ENCODE measurements around the gene GNA14. TPM values are rescaled to one million over a fixed set of nuclear protein-coding genes. Genes with fewer than 3 reads are reported as not detected.

GNA14 gene
- total and polyA plus RNA-seq, 2 of the 8 experiments (the other 6 are each of a cell fraction or from before 2014, with no cell fraction given): 3.4 to 6.3 TPM

GRCh38 chr9:77422969-77423368 lies 225.2 kb downstream of the GNA14 start:
- no peak overlapping the region for H3K4me3 ChIP-seq (ENCODE audit: extremely low read depth in 1 of 4, insufficient read depth in 2 of 4, low read depth in 3 of 4, low read length in 4 of 4)
- no peaks in the 10 kb centered on the region for H3K9me3 ChIP-seq (ENCODE audit: insufficient read depth in 2 of 2, low read depth in 1 of 2, low read length in 1 of 2)
- no peak for TF ChIP-seq CBX5 (IDR thresholded peaks at IDR 0.05; ENCODE audit: low read depth, low read length)
- no peak for TF ChIP-seq PHF8 (conservative IDR thresholded peaks at IDR 0.05; ENCODE audit: low read depth, low read length)
- no peak overlapping the region for H2AK5ac ChIP-seq (ENCODE audit: low read depth, low read length)
- no peak overlapping the region for H3K18ac ChIP-seq (ENCODE audit: extremely low read depth, low read length)
- no peak overlapping the region for H2BK20ac ChIP-seq (ENCODE audit: low read length)
- ChIA-PET CTCF (ENCODE audit: partially characterized antibody) (interaction anchor here (0.6 to 3.2 kb wide), 5 partner anchors 11 to 132 kb away, joined by 3 to 13 read pairs (median 4); no protein-coding TSS in a partner anchor), POLR2A (ENCODE audit: partially characterized antibody) (no interaction called here)
- no peak overlapping the region for H2AFZ ChIP-seq (ENCODE audit: low read length)
- H3K23ac ChIP-seq (ENCODE audit: insufficient read length): no peak overlapping the region
- H3K27me3 ChIP-seq (replicated peaks in 1 of 4; ENCODE audit: control insufficient read depth in 3 of 4, extremely low read depth in 1 of 4, insufficient read depth in 3 of 4, low read length in 3 of 4): no peaks in the 10 kb centered on the region
- no peaks in the 10 kb centered on the region for H4K20me1 ChIP-seq (replicated peaks in 1 of 2; ENCODE audit: control insufficient read depth in 1 of 2, insufficient read depth in 2 of 2, low read length in 2 of 2)
- no peak overlapping the region for H3K27ac ChIP-seq (ENCODE audit: low read depth, low read length)
- H4K91ac ChIP-seq (replicated peaks; ENCODE audit: insufficient read length, low read length): no peak overlapping the region
- no peak overlapping the region for H2BK5ac ChIP-seq (ENCODE audit: low read depth, low read length)
- no peak overlapping the region for H3K56ac ChIP-seq (replicated peaks; ENCODE audit: insufficient read length, low read depth, low read length)
- no peak overlapping the region for H4K8ac ChIP-seq (ENCODE audit: extremely low read depth, insufficient read depth, low read length)
- H3K4ac ChIP-seq (replicated peaks; ENCODE audit: insufficient read length, low read depth, low read length): no peak overlapping the region
- no peaks in the 10 kb centered on the region for H3K23me2 ChIP-seq (ENCODE audit: low read depth, low read length)
- H2BK120ac ChIP-seq (replicated peaks; ENCODE audit: low read depth, low read length): no peak overlapping the region
- H2BK15ac ChIP-seq (ENCODE audit: low read length): no peak overlapping the region
- H3K14ac ChIP-seq (ENCODE audit: insufficient read length): no peak overlapping the region
- WGBS, 2 experiments (ENCODE audit: extremely low coverage in 1 of 2, insufficient coverage in 1 of 2, insufficient read length in 1 of 2, insufficient replicate concordance in 2 of 2, low coverage in 1 of 2, low lambda C conversion rate in 2 of 2, missing lambda C conversion rate in 1 of 2): 94% methylated on average over 3 of the region's 3 CpGs; no CpG with 5 or more reads in 1 of the 2 experiments
- H3K79me2 ChIP-seq (ENCODE audit: control insufficient read depth in 1 of 2, insufficient read depth in 2 of 2, low read length in 2 of 2): no peaks in the 10 kb centered on the region
- no peak overlapping the region for H3K9ac ChIP-seq (replicated peaks in 1 of 4; ENCODE audit: extremely low read depth in 1 of 4, low read depth in 3 of 4, low read length in 3 of 4)
- no peak overlapping the region for H3K4me2 ChIP-seq (ENCODE audit: insufficient read depth in 1 of 2, low read depth in 2 of 2, low read length in 2 of 2)
- no peaks in the 10 kb centered on the region for H3K79me1 ChIP-seq (ENCODE audit: low read depth, low read length)
- no peak for FAIRE-seq
- no peak for DNase-seq (ENCODE audit: low read depth in 1 of 2, low spot score in 2 of 2)
- no peaks in the 10 kb centered on the region for H3K4me1 ChIP-seq (replicated peaks in 1 of 4; ENCODE audit: control insufficient read depth in 3 of 4, insufficient read depth in 4 of 4, low read length in 3 of 4)
- H3K36me3 ChIP-seq (ENCODE audit: control insufficient read depth in 2 of 4, insufficient read depth in 4 of 4, low read length in 3 of 4): no peaks in the 10 kb centered on the region
- H4K5ac ChIP-seq (ENCODE audit: insufficient read length, low read depth, low read length): no peak overlapping the region
- no peak overlapping the region for H2BK12ac ChIP-seq (ENCODE audit: low read depth, low read length)

All from H1 (cell line).